M059J (cell line): ENCODE data around the gene CNTNAP2. TPM values are rescaled to one million over a fixed set of nuclear protein-coding genes. Genes with fewer than 3 reads are reported as not detected.

Source experiments
- DNase-seq: peaks from one replicate; pipeline ENCODE4 v3.0.0-alpha.2; 2012; ENCODE audit warnings: low read depth
- total RNA-seq: library from RNA; depleted of rRNA; stranded (reverse); fragments of >200 nt; shearing (Covaris generic); gene quantifications from 2 replicates; pipeline ENCODE4 v1.2.3, GENCODE V29; 2014

CNTNAP2 gene
- total RNA-seq, 1 experiment from 2014 or later: not detected

GRCh38 chr7:146417176-146417575 lies 300.6 kb downstream of the CNTNAP2 start:
- no peak for DNase-seq

GRCh38 chr7:146423446-146423845 lies 306.8 kb downstream of the CNTNAP2 start:
- DNase-seq: no peak

GRCh38 chr7:146424084-146424483 lies 307.5 kb downstream of the CNTNAP2 start:
- DNase-seq: no peak

GRCh38 chr7:146433501-146433900 lies 316.9 kb downstream of the CNTNAP2 start:
- no peak for DNase-seq

- no peak for DNase-seq
Measured at GRCh38 chr7:146443102-146443501, 326.5 kb downstream of the CNTNAP2 start.

- DNase-seq: no peak
Measured at GRCh38 chr7:146449625-146450024, 333.0 kb downstream of the CNTNAP2 start.

- no peak for DNase-seq
Measured at GRCh38 chr7:146455091-146455655, 338.6 kb downstream of the CNTNAP2 start.

GRCh38 chr7:146479040-146479439 lies 362.4 kb downstream of the CNTNAP2 start:
- DNase-seq: no peak

GRCh38 chr7:146486519-146486918 lies 369.9 kb downstream of the CNTNAP2 start:
- DNase-seq: no peak

- no peak for DNase-seq
Measured at GRCh38 chr7:146492017-146492416, 375.4 kb downstream of the CNTNAP2 start.

- no peak for DNase-seq
Measured at GRCh38 chr7:146494952-146495596, 378.5 kb downstream of the CNTNAP2 start.

GRCh38 chr7:146496657-146497056 lies 380.1 kb downstream of the CNTNAP2 start:
- no peak for DNase-seq

- no peak for DNase-seq
Measured at GRCh38 chr7:146499970-146500369, 383.4 kb downstream of the CNTNAP2 start.

- no peak for DNase-seq
Measured at GRCh38 chr7:146503844-146504243, 387.2 kb downstream of the CNTNAP2 start.

GRCh38 chr7:146510088-146510680 lies 393.6 kb downstream of the CNTNAP2 start:
- DNase-seq: no peak

GRCh38 chr7:146514304-146514703 lies 397.7 kb downstream of the CNTNAP2 start:
- DNase-seq: no peak

- no peak for DNase-seq
Measured at GRCh38 chr7:146528581-146528980, 412.0 kb downstream of the CNTNAP2 start.

- no peak for DNase-seq
Measured at GRCh38 chr7:146539836-146540235, 423.2 kb downstream of the CNTNAP2 start.

GRCh38 chr7:146542101-146542500 lies 425.5 kb downstream of the CNTNAP2 start:
- no peak for DNase-seq

GRCh38 chr7:146544748-146545147 lies 428.1 kb downstream of the CNTNAP2 start:
- no peak for DNase-seq

- no peak for DNase-seq
Measured at GRCh38 chr7:146548816-146549215, 432.2 kb downstream of the CNTNAP2 start.

- DNase-seq: no peak
Measured at GRCh38 chr7:146554556-146554955, 438.0 kb downstream of the CNTNAP2 start.

- no peak for DNase-seq
Measured at GRCh38 chr7:146557971-146558469, 441.4 kb downstream of the CNTNAP2 start.
